ENCODE results near the gene KRT79.
"Not testable (repeated sequence)": the region's sequence is repeated elsewhere in the genome, so short reads cannot be mapped to it uniquely, and the experiment has no call there.

Gene KRT79

DNA sequence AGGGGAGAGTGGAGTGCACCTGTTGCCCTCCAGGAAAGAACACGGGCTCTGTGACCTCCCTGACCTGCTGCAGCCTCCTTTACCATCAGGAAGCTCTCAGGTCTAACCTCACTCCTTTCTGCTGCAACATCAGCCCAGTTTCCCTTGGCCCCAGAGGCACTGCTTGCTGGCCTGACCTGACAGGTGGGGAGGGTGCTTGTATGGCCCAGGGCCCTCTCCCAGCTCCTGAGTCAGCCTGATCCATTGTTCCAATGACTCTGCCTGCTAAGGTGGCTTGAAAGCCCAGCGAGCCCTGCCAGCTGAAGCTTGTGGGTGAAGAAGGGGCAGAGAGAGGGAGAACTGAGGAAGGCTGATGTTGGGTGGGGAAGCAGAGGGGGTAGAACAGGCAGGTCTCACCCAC is 27.9 kb upstream of the KRT79 start:
- in situ Hi-C loops (cut with MboI; ENCODE audit: low sequenced_read_pairs) = loop anchor here (10.0 kb wide), 1 partner anchor 67 kb away; the partner anchor contains the start of gene KRT3

DNA sequence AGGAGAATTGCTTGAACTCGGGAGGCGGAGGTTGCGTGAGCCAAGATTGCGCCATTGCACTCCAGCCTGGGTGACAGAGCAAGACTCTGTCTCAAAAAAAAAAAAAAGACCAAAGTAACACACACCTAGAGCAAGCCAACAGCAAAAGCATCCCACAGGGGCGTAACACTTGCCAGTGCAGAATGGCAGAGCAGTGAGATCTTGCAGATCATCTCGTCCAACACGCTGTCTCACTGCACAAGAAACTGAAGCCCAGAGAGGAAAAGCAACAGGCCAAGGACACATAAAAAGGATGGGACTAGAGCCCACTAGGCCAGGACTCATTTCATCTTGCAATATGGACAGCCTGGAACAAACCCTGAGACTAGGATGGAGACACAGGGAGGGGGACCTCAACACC is 27.4 kb upstream of the KRT79 start:
- in situ Hi-C loops (cut with MboI; ENCODE audit: low sequenced_read_pairs) = loop anchor here (10.0 kb wide), 1 partner anchor 67 kb away; the partner anchor contains the start of gene KRT3

DNA sequence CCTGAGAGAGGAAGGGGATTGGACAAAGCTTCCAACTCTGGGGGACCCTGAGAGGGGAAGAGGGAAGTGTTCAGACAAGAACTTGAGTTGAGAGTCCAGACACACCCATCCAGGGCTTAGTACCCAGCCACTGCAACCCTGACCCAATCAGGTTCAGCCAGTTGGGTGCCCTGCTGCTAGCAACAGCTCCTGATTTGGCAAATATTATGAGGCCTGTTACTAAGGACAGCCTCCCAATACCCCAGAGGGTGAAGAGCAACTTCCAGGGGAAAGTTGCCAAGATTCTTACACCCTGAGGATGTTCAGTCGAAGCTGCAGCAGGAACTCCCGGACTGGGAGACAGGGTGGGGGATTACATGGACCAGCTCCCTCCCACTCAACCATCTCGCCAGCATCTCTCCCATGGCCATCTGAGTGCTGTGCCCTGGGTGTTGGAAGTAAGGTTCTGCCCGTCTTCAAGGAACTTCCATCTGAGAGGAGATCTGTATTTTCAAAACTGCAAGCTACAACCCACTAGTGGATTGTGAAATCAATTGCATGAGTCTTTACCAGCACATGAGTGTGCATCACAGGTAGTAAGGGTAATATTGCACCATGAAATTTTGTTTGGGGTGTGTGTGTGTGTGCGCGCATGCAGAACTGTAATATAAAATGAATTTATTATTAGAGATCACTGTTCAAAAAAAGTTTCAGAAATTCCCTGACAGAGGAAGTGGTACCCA is 26.2 kb upstream of the KRT79 start:
- in situ Hi-C loops (cut with MboI; ENCODE audit: low sequenced_read_pairs) = loop anchor here (10.0 kb wide), 1 partner anchor 65 kb away; the partner anchor contains the start of gene KRT3

DNA sequence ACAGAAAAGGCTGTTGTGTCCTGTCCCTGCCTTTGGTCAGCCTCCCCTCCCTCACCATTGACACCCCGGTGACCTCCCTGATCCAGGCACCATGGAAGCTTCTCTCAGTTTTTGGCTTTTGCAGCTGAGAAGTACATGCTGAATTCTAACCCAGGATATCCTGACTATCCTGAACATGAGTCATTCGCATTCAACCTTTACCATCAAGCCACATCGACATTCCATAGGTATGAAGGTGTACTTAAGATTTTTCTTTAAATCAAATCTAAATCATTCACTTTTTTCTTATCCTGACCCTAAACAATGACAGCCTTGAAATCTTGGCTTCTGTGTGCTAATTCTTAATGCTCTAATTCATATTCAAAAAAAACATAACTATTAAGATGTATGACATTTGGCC is 23.4 kb upstream of the KRT79 start:
- in situ Hi-C loops (cut with MboI; ENCODE audit: low sequenced_read_pairs) = no loop called here

DNA sequence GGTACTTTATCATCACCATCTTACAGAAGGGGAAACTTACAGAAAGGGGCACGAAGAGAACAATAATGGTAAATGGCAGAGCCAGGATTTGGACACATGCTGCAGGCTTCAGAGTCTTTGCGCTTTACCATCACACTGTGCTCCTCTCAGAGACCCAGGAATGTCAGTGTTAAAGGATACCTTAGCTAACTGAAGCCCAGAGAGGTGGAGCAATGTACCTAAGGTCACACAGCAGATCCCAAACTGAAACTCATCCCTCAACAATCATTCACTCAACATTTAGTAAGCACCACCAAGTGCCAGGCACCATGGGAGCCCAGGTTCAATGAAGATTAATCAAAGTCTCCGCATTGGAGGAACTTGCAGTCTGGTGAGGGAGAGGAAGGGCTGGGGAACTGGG is 22.7 kb upstream of the KRT79 start:
- in situ Hi-C loops (cut with MboI; ENCODE audit: low sequenced_read_pairs) = no loop called here

DNA sequence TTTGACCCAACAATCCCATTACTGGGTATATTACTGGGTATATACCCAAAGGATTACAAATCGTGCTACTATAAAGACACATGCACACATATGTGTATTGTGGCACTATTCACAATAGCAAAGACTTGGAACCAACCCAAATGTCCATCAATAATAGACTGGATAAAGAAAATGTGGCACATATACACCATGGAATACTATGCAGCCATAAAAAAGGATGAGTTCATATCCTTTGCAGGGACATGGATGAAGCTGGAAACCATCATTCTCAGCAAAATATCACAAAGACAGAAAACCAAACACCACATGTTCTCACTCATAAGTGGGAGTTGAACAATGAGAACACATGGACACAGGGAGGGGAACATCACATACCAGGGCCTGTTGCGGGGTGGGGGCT is 22.0 kb upstream of the KRT79 start:
- in situ Hi-C loops (cut with MboI; ENCODE audit: low sequenced_read_pairs) = not testable (repeated sequence)

DNA sequence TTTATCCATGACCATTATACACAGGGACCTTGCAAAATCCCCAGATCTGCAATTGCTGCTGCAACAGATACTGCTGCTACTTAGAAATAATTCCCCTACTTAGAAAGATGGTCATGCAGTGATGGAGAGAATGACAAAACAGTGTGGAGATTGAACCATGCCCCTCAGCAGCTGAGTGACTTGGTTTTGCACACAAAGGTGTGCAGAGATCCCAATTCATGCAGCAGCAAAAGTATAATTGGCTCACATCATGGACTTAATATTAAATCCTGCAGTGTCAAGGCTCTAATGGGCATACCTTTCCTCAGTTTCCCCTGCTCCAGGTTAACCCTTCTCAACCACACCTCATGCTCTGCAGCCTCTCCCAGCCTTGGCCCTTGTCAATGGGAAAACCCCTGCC is 17.7 kb upstream of the KRT79 start:
- in situ Hi-C loops (cut with MboI; ENCODE audit: low sequenced_read_pairs) = no loop called here

DNA sequence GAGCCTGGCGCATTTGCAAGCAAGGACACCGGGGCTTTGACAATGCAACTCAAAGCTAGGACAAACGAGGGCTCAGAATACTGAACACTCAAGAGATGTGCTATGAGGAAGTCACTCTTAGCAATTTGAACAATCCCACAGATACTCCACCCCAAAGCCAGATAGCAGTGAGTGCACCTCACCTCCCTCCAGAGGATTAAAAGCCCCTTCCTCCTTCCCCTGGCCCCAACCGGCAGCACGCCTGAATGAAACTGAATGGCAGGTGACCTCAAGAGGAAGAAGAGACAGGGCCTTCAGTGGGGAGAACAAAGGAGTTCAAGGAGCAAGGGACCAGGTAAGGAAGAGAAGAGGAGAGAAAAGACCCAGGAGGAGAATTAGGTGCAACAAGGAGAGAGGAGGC is 16.6 kb upstream of the KRT79 start:
- in situ Hi-C loops (cut with MboI; ENCODE audit: low sequenced_read_pairs) = no loop called here

DNA sequence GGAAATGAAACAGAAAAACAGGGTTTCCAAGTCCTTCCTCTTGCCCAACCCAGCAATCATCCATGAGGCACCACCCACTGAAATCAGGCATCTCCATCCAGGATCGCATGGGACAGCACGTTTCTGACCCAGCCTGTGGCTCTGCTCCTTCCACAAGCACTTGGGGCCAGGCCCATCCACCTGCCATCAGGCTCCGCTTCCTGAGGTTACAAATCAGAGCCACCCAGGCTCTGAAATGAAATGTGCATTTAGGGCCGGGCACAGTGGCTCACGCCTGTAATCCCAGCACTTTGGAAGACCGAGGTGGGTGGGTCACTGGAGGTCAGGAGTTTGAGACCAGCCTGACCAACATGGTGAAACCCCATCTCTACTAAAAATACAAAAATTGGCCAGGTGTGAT is 15.4 kb upstream of the KRT79 start:
- in situ Hi-C loops (cut with MboI; ENCODE audit: low sequenced_read_pairs) = no loop called here

DNA sequence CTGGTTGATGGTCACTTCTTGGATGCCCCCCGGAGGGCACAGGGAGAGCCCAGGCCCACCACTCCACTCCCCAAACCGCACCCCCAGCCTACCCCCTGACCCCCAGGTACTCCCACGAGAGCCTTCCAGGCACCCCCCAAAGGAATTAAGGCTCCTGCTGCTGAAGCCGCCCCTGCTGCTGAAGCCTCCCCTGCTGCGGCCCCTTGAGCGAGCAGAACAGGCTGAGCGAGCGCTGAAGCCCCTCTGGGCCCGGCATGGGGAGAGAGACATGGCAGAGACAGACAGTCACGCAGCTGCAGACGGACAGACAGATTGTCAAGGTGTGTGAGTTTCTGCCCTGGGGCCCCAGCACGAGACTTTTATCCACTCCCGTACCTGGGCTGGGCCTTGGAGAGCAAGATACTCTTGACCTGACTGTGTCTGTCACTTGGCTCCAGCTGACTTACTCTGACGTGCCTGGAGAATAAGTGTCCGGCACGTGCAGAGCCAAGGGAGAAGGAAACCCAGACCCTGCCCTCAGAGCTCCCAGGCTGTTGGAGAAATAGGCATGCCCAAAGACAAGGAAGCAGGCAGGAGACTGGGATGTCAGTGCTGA is 14.6 kb upstream of the KRT79 start, which contains the start of gene KRT78:
Gene KRT78, minus strand, starts transcription at position 334 of the 595 bp plus-strand sequence. Its CDS starts 64 bp downstream, at position 270.
- in situ Hi-C loops (cut with MboI; ENCODE audit: low sequenced_read_pairs) = no loop called here

DNA sequence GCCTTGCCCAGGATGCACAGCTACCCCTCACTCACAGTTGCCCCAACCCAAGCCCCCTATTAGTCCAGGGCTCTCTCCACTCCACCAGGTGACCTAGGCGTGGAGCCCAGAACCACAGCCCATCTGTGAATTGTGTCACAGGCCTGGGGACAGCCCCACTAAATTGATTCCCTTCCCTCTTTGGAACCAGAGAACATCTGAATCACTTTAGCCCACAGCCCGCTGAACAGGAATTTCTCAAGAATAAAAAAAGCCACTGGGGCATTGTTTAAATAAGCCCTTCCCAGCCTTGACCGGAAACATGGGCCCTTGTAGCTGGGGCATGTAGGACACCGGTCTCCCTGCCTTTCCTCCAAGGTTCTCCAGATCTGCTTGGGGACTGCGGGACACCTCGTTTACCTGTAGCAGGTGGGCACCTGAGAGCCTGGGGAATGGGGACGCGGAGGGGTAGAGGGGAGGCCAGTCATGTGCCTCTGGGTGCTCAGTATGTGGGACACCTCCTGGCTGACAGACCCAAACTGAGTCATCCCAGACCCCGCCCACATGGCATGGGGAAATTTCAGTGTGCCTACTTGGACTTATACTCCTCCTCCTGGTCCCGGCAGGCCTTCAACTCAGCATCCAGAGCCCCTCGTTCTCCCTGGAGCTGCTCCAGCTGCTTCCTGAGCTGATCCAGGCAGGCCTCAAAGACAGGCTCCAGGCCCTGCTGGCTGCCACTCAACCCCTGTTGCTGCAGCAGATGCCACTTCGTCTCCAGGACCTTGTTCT is 13.4 kb upstream of the KRT79 start:
- in situ Hi-C loops (cut with MboI; ENCODE audit: low sequenced_read_pairs) = no loop called here

DNA sequence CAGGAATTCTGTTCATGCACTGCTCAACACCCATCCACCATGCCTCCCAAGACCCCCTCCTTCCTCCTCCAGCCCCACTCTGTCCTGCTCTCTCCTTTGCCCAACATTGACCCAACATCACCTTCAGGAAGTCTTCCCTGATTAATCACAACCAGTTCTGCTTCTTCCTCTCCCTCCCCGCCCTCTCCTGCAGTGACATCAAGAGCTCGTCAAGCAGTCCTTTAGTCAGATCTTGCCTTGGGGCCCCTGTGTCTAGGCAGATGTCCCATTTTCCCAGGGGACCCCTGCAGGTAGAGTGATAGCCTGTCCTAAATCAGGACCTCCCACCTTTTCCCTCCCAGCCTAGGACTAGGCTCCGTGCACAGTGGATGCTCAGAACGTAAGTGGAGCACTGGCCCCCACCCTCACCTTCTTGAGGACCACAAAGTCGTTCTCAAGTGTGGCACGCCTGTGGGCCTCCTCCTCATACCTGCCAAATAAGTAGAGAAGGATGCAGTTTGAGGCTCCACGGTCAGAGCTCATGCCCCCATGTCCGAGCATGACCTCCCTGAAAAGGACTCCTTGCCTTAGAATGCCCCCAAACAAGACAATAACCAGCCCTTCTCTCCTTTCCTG is 12.4 kb upstream of the KRT79 start:
- in situ Hi-C loops (cut with MboI; ENCODE audit: low sequenced_read_pairs) = no loop called here

DNA sequence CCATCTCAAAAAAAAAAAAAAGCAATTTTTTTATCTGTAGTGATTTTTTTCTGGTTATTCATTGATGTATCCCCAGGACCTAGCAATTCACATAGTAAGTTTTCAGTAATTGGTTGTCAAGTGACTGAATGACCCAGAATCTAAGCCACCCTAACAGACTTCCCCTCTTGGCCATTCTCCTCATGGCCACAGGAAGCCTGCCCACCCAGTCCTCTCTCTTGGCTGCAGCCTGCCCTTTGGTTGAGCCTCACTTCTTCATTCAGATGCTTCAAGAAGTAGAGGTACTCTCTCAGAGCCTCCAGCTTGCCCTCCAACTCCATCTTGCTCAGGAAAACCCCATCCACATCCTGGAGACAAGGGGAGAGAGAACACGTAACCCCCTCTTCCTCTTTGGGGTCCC is 11.8 kb upstream of the KRT79 start:
- in situ Hi-C loops (cut with MboI; ENCODE audit: low sequenced_read_pairs) = no loop called here

DNA sequence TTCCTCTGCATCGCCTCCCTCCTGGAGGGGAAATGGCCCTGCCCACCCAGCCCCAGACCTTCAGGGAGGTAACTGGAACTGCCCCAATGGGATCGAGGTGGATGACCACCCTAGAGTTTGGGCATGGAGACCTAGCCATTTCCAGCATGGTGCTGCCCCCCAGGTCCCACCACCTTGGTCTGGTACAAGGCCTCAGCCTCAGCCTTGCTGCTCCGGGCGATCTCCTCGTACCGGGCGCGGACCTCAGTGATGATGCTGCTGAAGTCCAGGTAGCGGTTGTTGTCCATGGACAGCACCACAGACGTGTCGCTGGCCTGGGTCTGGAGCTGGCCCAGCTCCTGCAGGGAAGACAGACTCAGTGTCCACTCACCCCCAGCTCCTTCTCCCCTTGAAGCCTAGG is 10.3 kb upstream of the KRT79 start:
- in situ Hi-C loops (cut with MboI; ENCODE audit: low sequenced_read_pairs) = no loop called here

DNA sequence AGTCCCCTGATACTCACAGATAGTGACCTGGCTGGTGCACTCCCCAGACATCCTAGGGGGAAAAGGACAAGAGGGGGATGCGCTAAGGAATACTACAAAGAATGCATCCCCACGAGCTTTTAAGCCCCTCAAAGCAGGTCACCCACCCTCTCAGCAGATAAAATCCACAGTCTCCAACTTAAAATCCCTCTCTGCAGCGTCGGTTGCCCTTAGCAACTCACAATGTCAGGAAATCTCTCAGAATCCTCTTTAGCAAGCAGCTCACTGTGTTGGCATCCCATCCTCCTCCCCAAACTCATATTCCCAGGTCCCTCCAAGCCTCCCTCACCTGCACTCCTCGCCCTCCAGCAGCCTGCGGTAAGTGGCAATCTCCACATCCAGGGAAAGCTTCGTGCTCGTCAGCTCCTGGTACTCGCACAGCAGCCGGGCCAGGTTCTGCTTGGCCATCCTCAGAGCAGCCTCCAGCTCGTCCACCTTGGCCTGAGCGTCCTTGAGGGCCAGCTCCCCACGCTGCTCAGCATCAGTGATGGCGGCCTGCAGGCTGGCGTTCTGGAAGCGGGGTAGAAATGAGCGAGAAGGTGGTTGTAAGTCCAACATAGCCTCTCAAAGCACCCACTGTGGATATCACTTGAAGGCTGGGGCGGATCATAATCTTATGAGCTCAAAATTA is 5.5 kb upstream of the KRT79 start:
- in situ Hi-C loops (cut with MboI; ENCODE audit: low sequenced_read_pairs) = no loop called here

DNA sequence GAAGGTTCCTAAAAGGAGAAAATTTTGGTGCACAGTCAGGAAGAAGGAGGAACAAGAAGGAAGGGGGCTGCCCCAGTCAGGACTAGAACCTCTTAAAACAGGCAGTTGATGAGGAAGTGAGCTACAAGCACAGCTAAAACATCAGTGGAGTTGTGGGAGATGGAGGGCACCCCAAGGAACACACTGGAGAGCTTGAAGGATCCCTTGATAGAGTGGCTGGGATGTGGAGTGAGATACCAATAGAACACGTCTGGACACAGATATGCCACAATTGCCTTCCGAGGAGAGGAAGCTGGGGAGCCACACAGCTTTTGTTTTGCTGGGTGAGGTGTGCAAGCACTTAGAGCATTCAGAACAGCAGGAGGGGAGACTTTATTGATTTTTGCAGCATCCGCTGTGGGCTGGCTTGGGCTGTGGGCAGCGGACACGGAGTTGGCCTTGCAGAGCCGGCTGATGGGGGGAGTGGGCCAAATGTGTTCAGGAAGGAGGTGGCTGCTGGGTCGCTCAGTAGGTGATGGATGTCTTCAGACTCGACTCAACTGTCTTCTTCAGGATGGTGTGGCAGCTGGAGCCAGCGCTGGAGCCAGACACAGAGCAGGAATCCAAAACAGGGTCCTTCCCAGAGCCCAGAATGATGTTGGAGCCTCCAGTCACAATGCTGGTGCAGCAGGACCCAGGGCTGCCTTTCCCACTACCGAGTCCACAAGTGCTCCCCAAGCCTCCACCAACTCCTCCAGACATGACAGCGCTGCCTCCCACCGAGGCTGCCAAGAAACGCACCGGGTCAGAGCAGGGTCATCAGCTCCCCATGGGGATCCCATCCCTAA is 4.7 kb upstream of the KRT79 start:
- in situ Hi-C loops (cut with MboI; ENCODE audit: low sequenced_read_pairs) = no loop called here

DNA sequence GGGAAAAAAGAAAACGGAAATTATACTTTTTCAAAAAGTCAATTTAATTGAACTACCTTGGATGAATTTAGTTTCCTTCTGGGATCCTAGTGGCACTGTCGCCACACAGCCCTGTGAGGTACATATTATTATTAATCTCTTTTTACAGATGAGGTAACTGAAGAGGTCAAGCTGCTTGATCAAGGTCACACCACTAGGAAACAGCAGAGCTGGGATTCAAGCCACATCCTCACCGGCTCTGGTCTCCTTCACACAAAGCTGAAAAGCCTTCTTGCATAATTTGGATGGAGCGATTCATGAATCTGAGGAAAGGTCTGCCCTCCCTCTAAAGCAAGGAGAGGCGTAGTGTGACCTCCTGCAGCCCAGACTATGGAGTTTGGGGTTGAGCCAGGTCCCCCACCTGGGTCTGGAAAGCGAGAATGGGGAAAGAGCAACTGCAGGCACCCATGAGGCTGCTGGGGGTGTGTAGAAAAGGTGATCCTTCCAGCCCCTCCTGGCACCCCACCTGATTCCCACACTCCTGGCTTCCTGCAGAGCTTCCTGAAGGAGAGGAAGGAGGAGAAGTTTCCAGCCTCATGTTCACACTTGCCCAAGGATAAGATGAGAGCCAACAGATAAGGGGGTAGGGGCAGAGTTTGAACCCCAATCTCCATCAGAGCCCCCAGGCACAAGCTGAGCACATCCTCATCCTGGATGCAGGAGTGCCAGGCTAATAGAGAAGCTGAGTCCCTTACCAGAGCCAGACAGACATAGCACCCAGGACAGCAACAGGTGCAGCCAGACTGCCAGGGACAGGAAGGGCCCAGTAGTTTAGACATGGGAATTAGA is 3.9 kb upstream of the KRT79 start:
- in situ Hi-C loops (cut with MboI; ENCODE audit: low sequenced_read_pairs) = no loop called here

DNA sequence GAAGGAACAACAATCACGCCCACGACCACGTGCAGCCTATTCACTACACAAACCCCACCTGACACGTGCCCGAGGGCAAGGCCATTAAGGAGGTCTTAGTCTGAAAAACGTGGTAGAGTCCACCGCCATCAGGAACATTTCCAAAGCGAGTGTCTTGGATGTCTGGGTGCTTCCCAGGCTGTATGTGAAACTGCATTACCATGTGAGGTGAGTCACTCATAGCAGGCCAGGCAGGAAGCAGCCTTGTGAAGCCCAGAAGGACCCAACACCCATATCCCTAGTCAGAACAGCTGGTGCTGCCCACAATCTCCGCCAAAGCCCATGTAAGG is 3.3 kb upstream of the KRT79 start:
- in situ Hi-C loops (cut with MboI; ENCODE audit: low sequenced_read_pairs) = no loop called here

All from HL-60/S4 treated with phorbol 12-myristate 13-acetate at 8.2 ng/mL for 4 days and 3 days (cell line).